Nephron progenitor cell (in vitro differentiated cells): ENCODE data around the gene ARFGEF3.

Source experiments
- DNase-seq: peaks from one replicate; pipeline ENCODE4 v3.0.0; 2021
- H3K27ac Mint-ChIP-seq: 2 replicates; pipeline ENCODE4 v1.8.0; 2021; ENCODE audit warnings: mild to moderate bottlenecking, moderate library complexity, mixed read lengths
- H3K27me3 Mint-ChIP-seq: 2 replicates; pipeline ENCODE4 v1.8.0; 2021; ENCODE audit warnings: mild to moderate bottlenecking, low read depth, mixed read lengths; ENCODE audit not compliant: poor library complexity
- H3K36me3 Mint-ChIP-seq: 2 replicates; pipeline ENCODE4 v1.8.0; 2021; ENCODE audit warnings: low read depth, mixed read lengths
- H3K4me1 Mint-ChIP-seq: 2 replicates; pipeline ENCODE4 v1.8.0; 2021; ENCODE audit warnings: mixed read lengths
- H3K4me3 Mint-ChIP-seq: 2 replicates; pipeline ENCODE4 v1.8.0; 2021; ENCODE audit warnings: mild to moderate bottlenecking, moderate library complexity, mixed read lengths
- H3K9me3 Mint-ChIP-seq: 2 replicates; pipeline ENCODE4 v1.8.0; 2021; ENCODE audit warnings: mild to moderate bottlenecking, moderate library complexity, mixed read lengths
- CTCF ChIP-seq: fragments of 200-600 bp; sonication (generic); IDR thresholded peaks from 2 replicates; pipeline ENCODE4 v1.5.0; 2021; ENCODE audit warnings: antibody characterized with exemption

The ARFGEF3 gene

GRCh38 chr6:138175596-138175995 is 13.9 kb downstream of the ARFGEF3 start:
- Mint-ChIP-seq H3K36me3 (peaks cover 12% of the 10 kb centered on the region), H3K4me1 (no peaks in the 10 kb centered on the region), H3K4me3 (no peak overlapping the region), H3K9me3 (peaks cover 44% of the 10 kb centered on the region), H3K27me3 (peaks cover 23% of the 10 kb centered on the region), H3K27ac (no peak overlapping the region)
- TF ChIP-seq CTCF, result no peak
- no peak for DNase-seq

GRCh38 chr6:138176652-138177232 is 15.0 kb downstream of the ARFGEF3 start:
- peaks cover 24% of the 10 kb centered on the region for H3K27me3 Mint-ChIP-seq
- DNase-seq, result no peak

GRCh38 chr6:138182939-138183789 is 21.4 kb downstream of the ARFGEF3 start:
- H3K36me3 Mint-ChIP-seq, result peaks cover 4% of the 10 kb centered on the region
- DNase-seq, result no peak
- H3K4me3 Mint-ChIP-seq, result no peak overlapping the region
- no peak for TF ChIP-seq CTCF
- peaks cover 13% of the 10 kb centered on the region for H3K9me3 Mint-ChIP-seq
- peaks cover 17% of the 10 kb centered on the region for H3K27me3 Mint-ChIP-seq
- H3K4me1 Mint-ChIP-seq, result no peaks in the 10 kb centered on the region
- H3K27ac Mint-ChIP-seq, result no peak overlapping the region

More at GRCh38 chr6:138176652-138177232, 15.0 kb downstream of the ARFGEF3 start:
- no peaks in the 10 kb centered on the region for H3K4me1 Mint-ChIP-seq
- H3K4me3 Mint-ChIP-seq, result no peak overlapping the region
- peaks cover 44% of the 10 kb centered on the region for H3K9me3 Mint-ChIP-seq
- no peak for TF ChIP-seq CTCF
- no peak overlapping the region for H3K27ac Mint-ChIP-seq
- H3K36me3 Mint-ChIP-seq, result peaks cover 12% of the 10 kb centered on the region

GRCh38 chr6:138183790-138184134 is 22.0 kb downstream of the ARFGEF3 start:
- Mint-ChIP-seq H3K27me3 (peaks cover 14% of the 10 kb centered on the region), H3K4me1 (no peaks in the 10 kb centered on the region), H3K27ac (no peak overlapping the region), H3K4me3 (no peak overlapping the region), H3K36me3 (no peaks in the 10 kb centered on the region), H3K9me3 (peaks cover 8% of the 10 kb centered on the region)
- no peak for DNase-seq
- no peak for TF ChIP-seq CTCF

- no peak for TF ChIP-seq CTCF
- H3K9me3 Mint-ChIP-seq, result peaks cover 4% of the 10 kb centered on the region
- no peak overlapping the region for H3K27ac Mint-ChIP-seq
- DNase-seq, result no peak
- no peaks in the 10 kb centered on the region for H3K4me1 Mint-ChIP-seq
- H3K27me3 Mint-ChIP-seq, result peaks cover 10% of the 10 kb centered on the region
- no peak overlapping the region for H3K4me3 Mint-ChIP-seq
- H3K36me3 Mint-ChIP-seq, result no peaks in the 10 kb centered on the region
Observed at GRCh38 chr6:138184230-138184629, 22.5 kb downstream of the ARFGEF3 start.
